Neural progenitor cell (in vitro differentiated cells): ENCODE results near the gene CFAP92. TPM values are rescaled to one million over a fixed set of nuclear protein-coding genes. Genes with fewer than 3 reads are reported as not detected.

Experiments
- DNase-seq: peaks from one replicate; pipeline ENCODE4 v3.0.0-alpha.2; 2016; ENCODE audit warnings: low spot score
- H2AFZ ChIP-seq: fragments of 200-600 bp; sonication (generic); replicated peaks from 2 replicates; pipeline ENCODE4 v1.6.1; 2016; ENCODE audit warnings: antibody characterized with exemption
- H3F3A ChIP-seq: fragments of 200-600 bp; sonication (generic); 2 replicates; pipeline ENCODE4 v1.6.1; 2016; ENCODE audit warnings: antibody characterized with exemption, low read depth
- H3K27ac ChIP-seq: fragments of 200-600 bp; sonication (generic); 2 replicates; pipeline ENCODE4 v1.5.1; 2016; ENCODE audit warnings: mild to moderate bottlenecking
- H3K27me3 ChIP-seq: fragments of 200-600 bp; sonication (generic); 2 replicates; pipeline ENCODE4 v1.6.1; 2016; ENCODE audit warnings: mild to moderate bottlenecking, moderate library complexity
- H3K36me3 ChIP-seq: fragments of 200-600 bp; sonication (generic); 2 replicates; pipeline ENCODE4 v1.5.1; 2016
- H3K4me1 ChIP-seq: fragments of 200-600 bp; sonication (generic); 2 replicates; pipeline ENCODE4 v1.6.1; 2016; ENCODE audit warnings: mixed run types
- H3K4me2 ChIP-seq: fragments of 200-600 bp; sonication (generic); 2 replicates; pipeline ENCODE4 v1.6.1; 2016
- H3K4me3 ChIP-seq: fragments of 200-600 bp; sonication (generic); 2 replicates; pipeline ENCODE4 v1.5.1; 2016
- H3K79me2 ChIP-seq: fragments of 200-600 bp; sonication (generic); 2 replicates; pipeline ENCODE4 v1.6.1; 2016; ENCODE audit warnings: low read depth
- H3K9ac ChIP-seq: fragments of 200-600 bp; sonication (generic); 2 replicates; pipeline ENCODE4 v1.6.1; 2016
- H3K9me3 ChIP-seq: fragments of 200-600 bp; sonication (generic); 2 replicates; pipeline ENCODE4 v1.5.1; 2016; ENCODE audit warnings: low read depth
- H4K20me1 ChIP-seq: fragments of 200-600 bp; sonication (generic); 2 replicates; pipeline ENCODE4 v1.6.1; 2016; ENCODE audit warnings: low read depth
- H3K27ac Mint-ChIP-seq: 3 replicates; pipeline ENCODE4 v1.8.0; 2021; ENCODE audit warnings: mixed read lengths
- H3K27me3 Mint-ChIP-seq: 2 replicates; pipeline ENCODE4 v1.8.0; 2022; ENCODE audit warnings: low read depth, mild to moderate bottlenecking, inconsistent platforms, moderate library complexity, mixed read lengths; ENCODE audit not compliant: insufficient read depth
- H3K36me3 Mint-ChIP-seq: 3 replicates; pipeline ENCODE4 v1.8.0; 2021; ENCODE audit warnings: mixed read lengths
- H3K4me1 Mint-ChIP-seq: 3 replicates; pipeline ENCODE4 v1.8.0; 2021; ENCODE audit warnings: mixed read lengths
- H3K4me3 Mint-ChIP-seq: 3 replicates; pipeline ENCODE4 v1.8.0; 2021; ENCODE audit warnings: mild to moderate bottlenecking, moderate library complexity, mixed read lengths
- H3K9me3 Mint-ChIP-seq: 3 replicates; pipeline ENCODE4 v1.8.0; 2020; ENCODE audit warnings: mixed read lengths
- EZH2 ChIP-seq: fragments of 200-600 bp; sonication (generic); IDR thresholded peaks from 2 replicates; pipeline ENCODE4 v1.6.1; 2017; ENCODE audit warnings: antibody characterized with exemption, mild to moderate bottlenecking, moderate library complexity
- EZH2phosphoT487 ChIP-seq: fragments of 200-600 bp; sonication (generic); IDR thresholded peaks from 2 replicates; pipeline ENCODE4 v1.6.1; 2017; ENCODE audit warnings: antibody characterized with exemption
- total RNA-seq: library from RNA; depleted of rRNA; stranded (reverse); fragments of >200 nt; gene quantifications from 2 replicates; pipeline ENCODE4 v1.2.3, GENCODE V29; 2015; ENCODE audit warnings: low replicate concordance
- TF ChIP-seq, protein P1 (sequence below): fragments of 200-600 bp; sonication (generic); IDR thresholded peaks from 2 replicates; pipeline ENCODE4 v1.5.1; 2017; ENCODE audit warnings: antibody characterized with exemption, mild to moderate bottlenecking

CFAP92 gene
- total RNA-seq, 1 donor from 2014 or later, result 5.5 TPM

DNA sequence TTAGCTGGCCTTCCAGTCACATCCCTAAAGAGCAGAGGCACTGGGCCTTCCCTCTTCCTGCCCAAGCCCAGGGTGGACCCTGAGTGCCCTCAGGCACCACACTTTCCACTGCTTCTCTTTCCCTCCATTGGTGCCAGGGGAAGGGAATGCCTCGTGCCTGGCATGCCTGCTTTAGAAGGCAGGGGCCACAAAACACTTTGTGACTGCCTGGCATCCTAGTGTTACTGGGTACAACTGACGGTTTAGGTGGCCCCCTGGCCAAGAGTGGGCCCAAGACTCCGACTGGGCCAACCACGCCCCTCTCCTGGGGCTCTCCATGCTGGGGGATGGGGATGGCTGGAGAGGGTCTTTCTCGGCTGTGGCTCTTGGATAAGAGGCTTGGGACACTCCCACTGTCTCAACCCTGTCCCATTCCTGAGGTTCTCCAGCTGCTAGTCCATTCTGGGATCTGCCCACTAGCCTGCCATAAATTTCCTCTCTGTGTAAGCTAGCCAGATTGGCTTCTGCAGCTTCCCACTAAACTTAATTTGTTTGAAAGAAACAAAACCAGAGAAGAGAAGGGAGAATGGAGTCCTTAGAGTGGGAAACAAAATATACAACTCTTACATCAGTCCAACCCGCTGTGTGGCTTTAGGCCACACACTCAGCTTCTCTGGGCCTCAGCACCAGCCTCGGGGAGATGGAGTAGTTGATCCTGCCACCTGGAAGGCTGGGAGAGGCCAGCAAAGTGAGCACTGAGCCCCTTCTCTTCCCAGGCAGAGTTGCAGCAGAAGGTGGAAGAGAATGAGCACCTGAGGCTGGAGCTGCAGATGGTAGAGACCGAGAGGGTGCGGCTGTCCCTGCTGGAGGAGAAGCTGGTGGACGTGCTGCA is 42.6 kb upstream of the CFAP92 start:
- TF ChIP-seq EZH2phosphoT487 (no peak), EZH2 (no peak)
- TF ChIP-seq, protein P1, sequence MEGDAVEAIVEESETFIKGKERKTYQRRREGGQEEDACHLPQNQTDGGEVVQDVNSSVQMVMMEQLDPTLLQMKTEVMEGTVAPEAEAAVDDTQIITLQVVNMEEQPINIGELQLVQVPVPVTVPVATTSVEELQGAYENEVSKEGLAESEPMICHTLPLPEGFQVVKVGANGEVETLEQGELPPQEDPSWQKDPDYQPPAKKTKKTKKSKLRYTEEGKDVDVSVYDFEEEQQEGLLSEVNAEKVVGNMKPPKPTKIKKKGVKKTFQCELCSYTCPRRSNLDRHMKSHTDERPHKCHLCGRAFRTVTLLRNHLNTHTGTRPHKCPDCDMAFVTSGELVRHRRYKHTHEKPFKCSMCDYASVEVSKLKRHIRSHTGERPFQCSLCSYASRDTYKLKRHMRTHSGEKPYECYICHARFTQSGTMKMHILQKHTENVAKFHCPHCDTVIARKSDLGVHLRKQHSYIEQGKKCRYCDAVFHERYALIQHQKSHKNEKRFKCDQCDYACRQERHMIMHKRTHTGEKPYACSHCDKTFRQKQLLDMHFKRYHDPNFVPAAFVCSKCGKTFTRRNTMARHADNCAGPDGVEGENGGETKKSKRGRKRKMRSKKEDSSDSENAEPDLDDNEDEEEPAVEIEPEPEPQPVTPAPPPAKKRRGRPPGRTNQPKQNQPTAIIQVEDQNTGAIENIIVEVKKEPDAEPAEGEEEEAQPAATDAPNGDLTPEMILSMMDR, result no peak
- H3K4me3 Mint-ChIP-seq, result no peak overlapping the region
- Histone ChIP-seq H4K20me1 (no peaks in the 10 kb centered on the region), H3K4me2 (no peak overlapping the region), H3K36me3 (no peaks in the 10 kb centered on the region), H3K27ac (no peak overlapping the region), H3F3A (no peaks in the 10 kb centered on the region), H2AFZ (no peak overlapping the region), H3K79me2 (no peaks in the 10 kb centered on the region), H3K9me3 (no peaks in the 10 kb centered on the region), H3K9ac (no peak overlapping the region), H3K4me3 (no peak overlapping the region), H3K27me3 (no peaks in the 10 kb centered on the region), H3K4me1 (no peaks in the 10 kb centered on the region)
- H3K27ac Mint-ChIP-seq, result no peak overlapping the region
- peaks cover 35% of the 10 kb centered on the region for H3K36me3 Mint-ChIP-seq
- no peak for DNase-seq
- peaks cover 5% of the 10 kb centered on the region for H3K4me1 Mint-ChIP-seq
- H3K9me3 Mint-ChIP-seq, result peaks cover 6% of the 10 kb centered on the region
- no peaks in the 10 kb centered on the region for H3K27me3 Mint-ChIP-seq

DNA sequence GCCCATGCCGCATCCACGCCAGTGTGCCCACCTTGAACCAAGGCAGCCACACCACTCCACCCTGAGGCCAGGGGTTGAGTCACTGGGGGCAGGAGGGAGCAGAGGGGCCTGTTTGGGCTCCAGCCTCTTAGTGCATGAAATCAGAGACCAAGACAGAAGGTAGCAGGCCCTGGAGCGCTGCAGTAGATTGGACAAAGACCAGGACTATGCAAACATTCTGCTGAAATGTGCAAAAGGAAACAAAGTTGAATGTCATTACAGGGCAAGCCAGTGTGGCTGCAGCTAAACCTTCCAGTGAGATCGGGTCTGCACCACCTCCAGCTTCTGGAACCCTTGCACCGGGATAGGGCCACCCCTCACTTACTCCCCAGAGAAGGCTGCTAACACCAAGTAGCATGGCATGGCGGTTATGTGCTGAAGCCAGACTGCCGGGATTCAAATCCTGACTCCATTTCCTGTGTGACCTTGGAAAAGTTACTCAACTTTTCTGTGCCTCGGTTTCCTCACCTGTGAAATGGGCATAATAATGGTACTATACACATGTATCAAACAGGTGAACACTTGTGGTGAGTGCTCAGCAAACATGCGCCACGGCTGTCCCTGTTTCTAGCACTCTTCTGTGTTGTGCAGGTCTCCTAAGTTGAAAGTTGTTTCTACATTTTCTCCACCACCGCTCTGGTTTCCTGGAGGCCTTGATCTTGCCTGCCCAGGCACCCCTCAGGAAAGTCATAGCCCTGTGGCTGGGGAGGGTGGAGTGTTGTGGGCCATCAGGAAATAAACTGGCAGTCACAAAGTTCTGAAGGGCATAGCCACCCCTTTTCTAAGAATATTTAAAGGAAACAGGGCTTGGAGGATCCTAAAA is 41.7 kb upstream of the CFAP92 start:
- Mint-ChIP-seq H3K36me3 (peaks cover 30% of the 10 kb centered on the region), H3K4me3 (no peak overlapping the region), H3K27me3 (no peaks in the 10 kb centered on the region), H3K4me1 (peaks cover 7% of the 10 kb centered on the region), H3K9me3 (peaks cover 2% of the 10 kb centered on the region), H3K27ac (no peak overlapping the region)
- no peaks in the 10 kb centered on the region for H3K9me3 ChIP-seq
- H3K79me2 ChIP-seq, result no peaks in the 10 kb centered on the region
- no peak for TF ChIP-seq EZH2phosphoT487
- H4K20me1 ChIP-seq, result no peaks in the 10 kb centered on the region
- no peak overlapping the region for H3K4me3 ChIP-seq
- H3K4me2 ChIP-seq, result no peak overlapping the region
- no peaks in the 10 kb centered on the region for H3K4me1 ChIP-seq
- H3K27ac ChIP-seq, result no peak overlapping the region
- H3K36me3 ChIP-seq, result no peaks in the 10 kb centered on the region
- no peaks in the 10 kb centered on the region for H3F3A ChIP-seq
- H2AFZ ChIP-seq, result no peak overlapping the region
- no peak overlapping the region for H3K9ac ChIP-seq
- no peaks in the 10 kb centered on the region for H3K27me3 ChIP-seq
- DNase-seq, result no peak

DNA sequence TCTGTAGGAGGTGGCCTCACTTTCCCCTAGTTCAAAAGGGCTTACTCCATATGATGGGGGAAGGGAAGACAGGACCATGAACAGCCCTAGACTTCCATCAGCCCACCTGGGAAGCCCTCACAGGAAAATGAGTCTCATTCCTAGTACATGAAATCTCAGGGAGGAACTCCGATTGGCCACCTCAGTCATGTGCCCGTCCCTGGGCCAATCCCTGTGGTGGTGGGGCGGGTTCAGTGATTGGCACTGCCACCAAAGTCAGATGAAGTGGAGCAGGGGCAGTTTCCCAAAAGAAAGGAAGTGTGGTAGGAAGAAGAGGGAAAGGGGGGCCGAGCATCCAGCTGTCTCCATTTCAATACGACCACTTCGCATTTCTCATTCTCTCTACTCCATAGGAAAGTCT is 40.8 kb upstream of the CFAP92 start:
- no peak overlapping the region for H3K27ac Mint-ChIP-seq
- Histone ChIP-seq H3F3A (no peaks in the 10 kb centered on the region), H3K4me3 (no peak overlapping the region), H3K4me2 (no peak overlapping the region), H3K36me3 (no peaks in the 10 kb centered on the region), H3K27me3 (no peaks in the 10 kb centered on the region), H3K9me3 (no peaks in the 10 kb centered on the region), H3K9ac (no peak overlapping the region), H4K20me1 (no peaks in the 10 kb centered on the region), H3K27ac (no peak overlapping the region), H3K4me1 (no peaks in the 10 kb centered on the region), H3K79me2 (no peaks in the 10 kb centered on the region), H2AFZ (no peak overlapping the region)
- H3K9me3 Mint-ChIP-seq, result no peaks in the 10 kb centered on the region
- DNase-seq, result no peak
- TF ChIP-seq, protein P1, result no peak
- no peak for TF ChIP-seq EZH2
- no peak for TF ChIP-seq EZH2phosphoT487
- H3K4me1 Mint-ChIP-seq, result peaks cover 3% of the 10 kb centered on the region
- no peak overlapping the region for H3K4me3 Mint-ChIP-seq
- peaks cover 24% of the 10 kb centered on the region for H3K36me3 Mint-ChIP-seq
- no peaks in the 10 kb centered on the region for H3K27me3 Mint-ChIP-seq
